ENCODE data around the gene AGK. TPM values are rescaled to one million over a fixed set of nuclear protein-coding genes. Genes with fewer than 3 reads are reported as not detected.

Gene AGK
- polyA plus RNA-seq, 1 donor (not counting 4 experiments of a cell fraction or from before 2014, with no cell fraction given): 40.0 TPM

DNA sequence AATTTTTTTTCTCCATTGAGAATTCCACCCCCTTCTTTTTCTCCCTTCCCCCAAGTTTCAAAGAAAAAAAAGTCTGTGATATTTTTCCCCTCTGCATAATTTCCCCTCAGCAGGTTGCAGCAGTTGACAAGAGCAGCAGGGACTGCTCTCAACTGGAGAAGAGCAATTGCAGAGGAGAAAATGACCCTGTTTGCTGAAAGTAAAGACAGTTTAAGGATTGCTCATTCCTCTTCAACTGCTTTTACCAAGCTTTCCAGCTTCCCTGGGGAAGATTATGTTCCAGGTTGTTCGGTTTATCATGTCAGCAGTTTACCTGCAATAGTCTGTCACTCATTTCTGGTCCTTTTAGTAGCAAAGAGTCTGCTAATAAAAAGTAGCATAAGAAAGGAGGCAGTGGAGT lies 16.2 kb downstream of the AGK start:
- Histone ChIP-seq H3K79me2 (ENCODE audit: control insufficient read depth, insufficient read depth, low read length) (peaks cover 2% of the 10 kb centered on the region), H3K4me1 (ENCODE audit: control insufficient read depth, extremely low read depth, insufficient read depth, low read length) (no peaks in the 10 kb centered on the region), H3K4me2 (ENCODE audit: control insufficient read depth, extremely low read depth, insufficient read depth, low read depth, low read length) (no peak overlapping the region), H3K9me3 (ENCODE audit: control insufficient read depth, low read depth, low read length) (no peaks in the 10 kb centered on the region), H3K27me3 (ENCODE audit: control insufficient read depth, extremely low read depth, insufficient read depth, low read length) (no peaks in the 10 kb centered on the region), H3K9me1 (ENCODE audit: control insufficient read depth, extremely low read depth, insufficient read depth, low read length) (no peaks in the 10 kb centered on the region), H3K27ac (ENCODE audit: control insufficient read depth, insufficient read depth, low read length) (no peak overlapping the region), H4K20me1 (ENCODE audit: control insufficient read depth, extremely low read depth, insufficient read depth, low read length) (no peaks in the 10 kb centered on the region), H3K9ac (ENCODE audit: control insufficient read depth, extremely low read depth, insufficient read depth, low read length) (no peak overlapping the region), H3K4me3 (ENCODE audit: control insufficient read depth in 2 of 3, extremely low read depth in 1 of 3, insufficient read depth in 2 of 3, low read depth in 1 of 3, low read length in 3 of 3) (no peak overlapping the region), H2AFZ (ENCODE audit: control insufficient read depth, low read length) (no peak overlapping the region), H3K36me3 (ENCODE audit: control insufficient read depth in 2 of 2, extremely low read depth in 1 of 2, insufficient read depth in 2 of 2, low read length in 2 of 2) (peaks cover 0 to 7% of the 10 kb centered on the region in 2 experiments)
- DNase-seq (ENCODE audit: low read depth, low spot score) (no peak), FAIRE-seq (no peak)
- TF ChIP-seq, protein P1, sequence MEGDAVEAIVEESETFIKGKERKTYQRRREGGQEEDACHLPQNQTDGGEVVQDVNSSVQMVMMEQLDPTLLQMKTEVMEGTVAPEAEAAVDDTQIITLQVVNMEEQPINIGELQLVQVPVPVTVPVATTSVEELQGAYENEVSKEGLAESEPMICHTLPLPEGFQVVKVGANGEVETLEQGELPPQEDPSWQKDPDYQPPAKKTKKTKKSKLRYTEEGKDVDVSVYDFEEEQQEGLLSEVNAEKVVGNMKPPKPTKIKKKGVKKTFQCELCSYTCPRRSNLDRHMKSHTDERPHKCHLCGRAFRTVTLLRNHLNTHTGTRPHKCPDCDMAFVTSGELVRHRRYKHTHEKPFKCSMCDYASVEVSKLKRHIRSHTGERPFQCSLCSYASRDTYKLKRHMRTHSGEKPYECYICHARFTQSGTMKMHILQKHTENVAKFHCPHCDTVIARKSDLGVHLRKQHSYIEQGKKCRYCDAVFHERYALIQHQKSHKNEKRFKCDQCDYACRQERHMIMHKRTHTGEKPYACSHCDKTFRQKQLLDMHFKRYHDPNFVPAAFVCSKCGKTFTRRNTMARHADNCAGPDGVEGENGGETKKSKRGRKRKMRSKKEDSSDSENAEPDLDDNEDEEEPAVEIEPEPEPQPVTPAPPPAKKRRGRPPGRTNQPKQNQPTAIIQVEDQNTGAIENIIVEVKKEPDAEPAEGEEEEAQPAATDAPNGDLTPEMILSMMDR (optimal IDR thresholded peaks at IDR 0.05 in 1 of 3, IDR thresholded peaks at IDR 0.05 in 1 of 3, conservative IDR thresholded peaks at IDR 0.05 in 1 of 3; ENCODE audit: extremely low read depth in 1 of 3, insufficient read depth in 2 of 3, low read length in 3 of 3): no peak
- no peak for TF ChIP-seq EZH2 (IDR thresholded peaks at IDR 0.05; ENCODE audit: low read length)
- dilution Hi-C loops (cut with MboI; ENCODE audit: extremely low pct_ligation_motif_present, low sequenced_read_pairs): no loop called here

DNA sequence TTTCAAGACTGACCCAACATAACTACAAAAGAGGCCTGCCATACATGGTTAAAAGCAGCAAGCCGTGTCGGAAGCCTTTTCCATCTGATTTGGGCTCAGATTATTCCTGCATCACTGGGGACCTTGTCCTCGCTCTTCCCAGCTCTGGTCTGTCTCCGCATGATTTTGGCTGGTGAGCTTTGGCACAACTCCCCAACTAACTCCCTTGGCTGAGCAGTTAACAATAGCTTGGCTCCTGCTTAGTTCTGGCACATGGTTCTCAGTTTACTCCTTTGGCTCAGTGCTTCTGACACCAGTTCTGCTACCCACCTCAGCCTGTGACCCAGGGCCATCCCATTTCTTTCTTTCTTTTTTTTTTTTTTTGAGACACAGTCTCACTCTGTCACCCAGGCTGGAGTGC lies 17.0 kb downstream of the AGK start:
- no peaks in the 10 kb centered on the region for H3K9me3 ChIP-seq (ENCODE audit: control insufficient read depth, low read depth, low read length)
- H3K9me1 ChIP-seq (ENCODE audit: control insufficient read depth, extremely low read depth, insufficient read depth, low read length): no peaks in the 10 kb centered on the region
- FAIRE-seq (no peak), DNase-seq (ENCODE audit: low read depth, low spot score) (no peak)
- TF ChIP-seq EZH2 (IDR thresholded peaks at IDR 0.05; ENCODE audit: low read length): no peak
- TF ChIP-seq, protein P1 (optimal IDR thresholded peaks at IDR 0.05 in 1 of 3, IDR thresholded peaks at IDR 0.05 in 1 of 3, conservative IDR thresholded peaks at IDR 0.05 in 1 of 3; ENCODE audit: extremely low read depth in 1 of 3, insufficient read depth in 2 of 3, low read length in 3 of 3): no peak
- H3K9ac ChIP-seq (ENCODE audit: control insufficient read depth, extremely low read depth, insufficient read depth, low read length): no peak overlapping the region
- H3K36me3 ChIP-seq (ENCODE audit: control insufficient read depth in 2 of 2, extremely low read depth in 1 of 2, insufficient read depth in 2 of 2, low read length in 2 of 2): peaks cover 0 to 7% of the 10 kb centered on the region in 2 experiments
- H4K20me1 ChIP-seq (ENCODE audit: control insufficient read depth, extremely low read depth, insufficient read depth, low read length): no peaks in the 10 kb centered on the region
- dilution Hi-C loops (cut with MboI; ENCODE audit: extremely low pct_ligation_motif_present, low sequenced_read_pairs): no loop called here
- H3K79me2 ChIP-seq (ENCODE audit: control insufficient read depth, insufficient read depth, low read length): peaks cover 2% of the 10 kb centered on the region
- no peak overlapping the region for H3K27ac ChIP-seq (ENCODE audit: control insufficient read depth, insufficient read depth, low read length)
- H3K4me3 ChIP-seq (ENCODE audit: control insufficient read depth in 2 of 3, extremely low read depth in 1 of 3, insufficient read depth in 2 of 3, low read depth in 1 of 3, low read length in 3 of 3): no peak overlapping the region
- no peaks in the 10 kb centered on the region for H3K4me1 ChIP-seq (ENCODE audit: control insufficient read depth, extremely low read depth, insufficient read depth, low read length)
- H3K27me3 ChIP-seq (ENCODE audit: control insufficient read depth, extremely low read depth, insufficient read depth, low read length): no peaks in the 10 kb centered on the region
- H3K4me2 ChIP-seq (ENCODE audit: control insufficient read depth, extremely low read depth, insufficient read depth, low read depth, low read length): no peak overlapping the region
- H2AFZ ChIP-seq (ENCODE audit: control insufficient read depth, low read length): no peak overlapping the region

Data from keratinocyte (primary cell).